MM.1S (cell line): ENCODE results near the gene PLA2G15.
A peak's percentile ranks its signal among the peaks of the same experiment; 100 is the strongest.

Experiments used
- DNase-seq: peaks from one replicate; pipeline ENCODE4 v3.0.0-alpha.2; 2015
- H2AFZ ChIP-seq: fragments of 300-600 bp; sonication (generic); 2 replicates; pipeline ENCODE4 v1.6.0; 2016; ENCODE audit warnings: antibody characterized with exemption, low read length
- H3F3A ChIP-seq: fragments of 300-600 bp; sonication (generic); 2 replicates; pipeline ENCODE4 v1.6.1; 2016; ENCODE audit warnings: mild to moderate bottlenecking, antibody characterized with exemption, low read length, moderate library complexity, mixed read lengths; ENCODE audit not compliant: insufficient read depth
- H3K27ac ChIP-seq: fragments of 300-600 bp; sonication (generic); 2 replicates; pipeline ENCODE4 v1.5.1; 2016; ENCODE audit warnings: mild to moderate bottlenecking, low read length
- H3K27me3 ChIP-seq: fragments of 300-600 bp; sonication (generic); replicated peaks from 2 replicates; pipeline ENCODE4 v1.6.0; 2016; ENCODE audit warnings: low read length; ENCODE audit not compliant: insufficient read depth
- H3K36me3 ChIP-seq: fragments of 300-600 bp; sonication (generic); replicated peaks from 2 replicates; pipeline ENCODE4 v1.6.1; 2016; ENCODE audit warnings: mild to moderate bottlenecking, low read length, mixed read lengths; ENCODE audit not compliant: insufficient read depth
- H3K4me1 ChIP-seq: fragments of 300-600 bp; sonication (generic); 2 replicates; pipeline ENCODE4 v1.6.1; 2016; ENCODE audit warnings: low read length, mixed read lengths
- H3K4me2 ChIP-seq: fragments of 300-600 bp; sonication (generic); 2 replicates; pipeline ENCODE4 v1.6.0; 2016; ENCODE audit warnings: low read depth, low read length
- H3K4me3 ChIP-seq: fragments of 300-600 bp; sonication (generic); 2 replicates; pipeline ENCODE4 v1.5.1; 2016; ENCODE audit warnings: low read length, mixed read lengths
- H3K79me2 ChIP-seq: fragments of 300-600 bp; sonication (generic); 2 replicates; pipeline ENCODE4 v1.6.1; 2016; ENCODE audit warnings: mixed run types, low read length, mixed read lengths
- H3K9ac ChIP-seq: fragments of 300-600 bp; sonication (generic); 2 replicates; pipeline ENCODE4 v1.6.1; 2016; ENCODE audit warnings: low read length, mixed read lengths
- H3K9me2 ChIP-seq: fragments of 300-600 bp; sonication (generic); replicated peaks from 2 replicates; pipeline ENCODE4 v1.6.1; 2016; ENCODE audit warnings: mild to moderate bottlenecking, low read length, mixed read lengths; ENCODE audit not compliant: insufficient read depth
- H3K9me3 ChIP-seq: fragments of 300-600 bp; sonication (generic); replicated peaks from 2 replicates; pipeline ENCODE4 v1.6.1; 2016; ENCODE audit warnings: mild to moderate bottlenecking, low read length, mixed read lengths; ENCODE audit not compliant: insufficient read depth
- H4K20me1 ChIP-seq: fragments of 300-600 bp; sonication (generic); 2 replicates; pipeline ENCODE4 v1.6.1; 2016; ENCODE audit warnings: mild to moderate bottlenecking, low read length, moderate library complexity, mixed read lengths; ENCODE audit not compliant: insufficient read depth
- CTCF ChIP-seq: fragments of 300-600 bp; sonication (generic); IDR thresholded peaks from 2 replicates; pipeline ENCODE4 v1.5.1; 2016; ENCODE audit warnings: antibody characterized with exemption, low read length, mixed read lengths
- EZH2 ChIP-seq: fragments of 300-600 bp; sonication (generic); optimal IDR thresholded peaks from 2 replicates; pipeline ENCODE3; 2017; ENCODE audit warnings: low read depth, mild to moderate bottlenecking, antibody characterized with exemption, low read length, mixed read lengths
- EZH2phosphoT487 ChIP-seq: fragments of 300-600 bp; sonication (generic); IDR thresholded peaks from 2 replicates; pipeline ENCODE4 v1.6.1; 2018; ENCODE audit warnings: antibody characterized with exemption, low read length

PLA2G15 gene

GRCh38 chr16:68275611-68276191 lies 30.5 kb downstream of the PLA2G15 start:
- H3K4me2 ChIP-seq = peak overlapping the region; percentile 40
- peak overlapping the region; percentile 11; the same call in 1 of the 2 replicates for H3K9ac ChIP-seq
- H3K9me3 ChIP-seq = no peaks in the 10 kb centered on the region
- DNase-seq = peak; percentile 80
- H3K9me2 ChIP-seq = no peaks in the 10 kb centered on the region
- H4K20me1 ChIP-seq = no peaks in the 10 kb centered on the region
- H3K27me3 ChIP-seq = no peaks in the 10 kb centered on the region
- H3K4me1 ChIP-seq = peaks cover 61% of the 10 kb centered on the region
- peaks cover 59% of the 10 kb centered on the region for H3F3A ChIP-seq
- H3K79me2 ChIP-seq = peaks cover 78% of the 10 kb centered on the region
- no peak for TF ChIP-seq EZH2phosphoT487
- no peak for TF ChIP-seq EZH2
- no peak for TF ChIP-seq CTCF
- peak overlapping the region; percentile 79 for H3K27ac ChIP-seq
- no peak overlapping the region for H2AFZ ChIP-seq
- H3K36me3 ChIP-seq = no peaks in the 10 kb centered on the region
- H3K4me3 ChIP-seq = 0 out of 2 replicates have a peak overlapping the region, but pooled peaks have one; percentile 2

- Histone ChIP-seq H3K79me2 (peaks cover 78% of the 10 kb centered on the region), H3F3A (peaks cover 60% of the 10 kb centered on the region), H3K4me2 (peak overlapping the region; percentile 40), H3K9ac (peak overlapping the region; percentile 11; the same call in 1 of the 2 replicates), H3K4me1 (peaks cover 61% of the 10 kb centered on the region), H3K27me3 (no peaks in the 10 kb centered on the region), H2AFZ (no peak overlapping the region), H3K9me2 (no peaks in the 10 kb centered on the region), H3K27ac (peak overlapping the region; percentile 79), H3K9me3 (no peaks in the 10 kb centered on the region), H3K36me3 (no peaks in the 10 kb centered on the region), H4K20me1 (no peaks in the 10 kb centered on the region), H3K4me3 (no peak overlapping the region)
- DNase-seq = no peak
- TF ChIP-seq CTCF (no peak), EZH2phosphoT487 (no peak), EZH2 (no peak)
Observed at GRCh38 chr16:68276223-68276622, 31.1 kb downstream of the PLA2G15 start.

GRCh38 chr16:68279726-68280558 lies 34.8 kb downstream of the PLA2G15 start:
- peaks cover 55% of the 10 kb centered on the region for H3F3A ChIP-seq
- H4K20me1 ChIP-seq = no peaks in the 10 kb centered on the region
- no peaks in the 10 kb centered on the region for H3K9me3 ChIP-seq
- DNase-seq = no peak
- no peak overlapping the region for H3K9ac ChIP-seq
- H2AFZ ChIP-seq = no peak overlapping the region
- no peaks in the 10 kb centered on the region for H3K27me3 ChIP-seq
- no peaks in the 10 kb centered on the region for H3K36me3 ChIP-seq
- TF ChIP-seq EZH2 (no peak), CTCF (no peak), EZH2phosphoT487 (no peak)
- peaks cover 65% of the 10 kb centered on the region for H3K79me2 ChIP-seq
- H3K4me2 ChIP-seq = no peak overlapping the region
- H3K4me1 ChIP-seq = peaks cover 61% of the 10 kb centered on the region
- no peak overlapping the region for H3K4me3 ChIP-seq
- no peak overlapping the region for H3K27ac ChIP-seq
- H3K9me2 ChIP-seq = no peaks in the 10 kb centered on the region
